ENCODE data around the gene CNPPD1.

Gene CNPPD1

GRCh38 chr2:219178377-219179175 is 1.9 kb upstream of the CNPPD1 start:
- no peak for DNase-seq

- peak; percentile 65 for DNase-seq
Measured at GRCh38 chr2:219177552-219178376, 1.0 kb upstream of the CNPPD1 start, which contains the start of gene RETREG2. TSS of gene RETREG2 (plus strand) at chr2:219178275. CDS start at chr2:219178353, 78 bp downstream.

- peak; percentile 15 for DNase-seq
Measured at GRCh38 chr2:219175928-219176817, 552 bp downstream of the CNPPD1 start.

GRCh38 chr2:219175486-219175885 is 1.2 kb downstream of the CNPPD1 start:
- DNase-seq: no peak

GRCh38 chr2:219174801-219175200 is 1.9 kb downstream of the CNPPD1 start:
- no peak for DNase-seq

- DNase-seq: no peak
Measured at GRCh38 chr2:219174146-219174545, 2.6 kb downstream of the CNPPD1 start.

GRCh38 chr2:219173176-219173575 is 3.5 kb downstream of the CNPPD1 start:
- no peak for DNase-seq

GRCh38 chr2:219172231-219173154 is 4.2 kb downstream of the CNPPD1 start:
- DNase-seq: no peak

GRCh38 chr2:219171231-219171651 is 5.5 kb downstream of the CNPPD1 start:
- DNase-seq: no peak

- no peak for DNase-seq
Measured at GRCh38 chr2:219169930-219170654, 6.6 kb downstream of the CNPPD1 start, which contains the start of gene SLC23A3. TSS of gene SLC23A3 (minus strand) at chr2:219170029. CDS start at chr2:219169984, 45 bp downstream.

GRCh38 chr2:219168932-219169331 is 7.8 kb downstream of the CNPPD1 start:
- DNase-seq: no peak

GRCh38 chr2:219168526-219168925 is 8.2 kb downstream of the CNPPD1 start:
- DNase-seq: no peak

- DNase-seq: no peak
Measured at GRCh38 chr2:219167997-219168396, 8.7 kb downstream of the CNPPD1 start.

GRCh38 chr2:219165058-219165911 is 11.4 kb downstream of the CNPPD1 start:
- DNase-seq: no peak

GRCh38 chr2:219163156-219163555 is 13.6 kb downstream of the CNPPD1 start:
- DNase-seq: no peak

GRCh38 chr2:219161097-219161496 is 15.6 kb downstream of the CNPPD1 start:
- no peak for DNase-seq

- peak; percentile 65 for DNase-seq
Measured at GRCh38 chr2:219160186-219161017, 16.3 kb downstream of the CNPPD1 start, which contains the start of gene NHEJ1. TSS of gene NHEJ1 (minus strand) at chr2:219160815. CDS start at chr2:219158362, 2,453 bp downstream.

GRCh38 chr2:219159771-219160185 is 16.9 kb downstream of the CNPPD1 start:
- no peak for DNase-seq

- no peak for DNase-seq
Measured at GRCh38 chr2:219158586-219158985, 18.1 kb downstream of the CNPPD1 start.
